SK-N-MC (cell line): Measurements from ENCODE around the gene RSPO1.

Source experiments
- DNase-seq: peaks from one replicate; pipeline ENCODE4 v3.0.0-alpha.2; 2011; ENCODE audit warnings: low read depth, low spot score
- H3K27ac ChIP-seq: fragments of 200-600 bp; sonication (generic); 2 replicates; pipeline ENCODE4 v1.5.1; 2016; ENCODE audit warnings: mixed run types
- H3K36me3 ChIP-seq: fragments of 200-600 bp; sonication (generic); 2 replicates; pipeline ENCODE4 v1.6.1; 2017; ENCODE audit warnings: antibody characterized with exemption, low read length, mixed read lengths; ENCODE audit not compliant: insufficient read depth
- H3K4me3 ChIP-seq: fragments of 200-600 bp; sonication (generic); 2 replicates; pipeline ENCODE4 v1.5.1; 2016
- H3K9ac ChIP-seq: fragments of 200-600 bp; sonication (generic); 2 replicates; pipeline ENCODE4 v1.8.0; 2017; ENCODE audit warnings: mixed run types, mixed read lengths; ENCODE audit not compliant: insufficient read length
- H3K9me3 ChIP-seq: fragments of 200-600 bp; sonication (generic); 2 replicates; pipeline ENCODE4 v1.6.1; 2017; ENCODE audit warnings: low read depth, mild to moderate bottlenecking, antibody characterized with exemption, low read length, moderate library complexity, mixed read lengths
- EZH2 ChIP-seq: fragments of 200-600 bp; sonication (generic); IDR thresholded peaks from one replicate; pipeline ENCODE4 v1.6.1; 2017; ENCODE audit warnings: antibody characterized with exemption
- FOXP2 ChIP-seq: optimal IDR thresholded peaks from 2 replicates; pipeline ENCODE3; 2011; ENCODE audit warnings: mild to moderate bottlenecking, moderate library complexity; ENCODE audit not compliant: insufficient read depth; ENCODE audit errors: extremely low read length, control extremely low read depth
- POLR2AphosphoS5 ChIP-seq: IDR thresholded peaks from 2 replicates; pipeline ENCODE4 v1.6.1; 2012; ENCODE audit warnings: mild to moderate bottlenecking, low read depth, low read length, borderline replicate concordance

Gene RSPO1

DNA sequence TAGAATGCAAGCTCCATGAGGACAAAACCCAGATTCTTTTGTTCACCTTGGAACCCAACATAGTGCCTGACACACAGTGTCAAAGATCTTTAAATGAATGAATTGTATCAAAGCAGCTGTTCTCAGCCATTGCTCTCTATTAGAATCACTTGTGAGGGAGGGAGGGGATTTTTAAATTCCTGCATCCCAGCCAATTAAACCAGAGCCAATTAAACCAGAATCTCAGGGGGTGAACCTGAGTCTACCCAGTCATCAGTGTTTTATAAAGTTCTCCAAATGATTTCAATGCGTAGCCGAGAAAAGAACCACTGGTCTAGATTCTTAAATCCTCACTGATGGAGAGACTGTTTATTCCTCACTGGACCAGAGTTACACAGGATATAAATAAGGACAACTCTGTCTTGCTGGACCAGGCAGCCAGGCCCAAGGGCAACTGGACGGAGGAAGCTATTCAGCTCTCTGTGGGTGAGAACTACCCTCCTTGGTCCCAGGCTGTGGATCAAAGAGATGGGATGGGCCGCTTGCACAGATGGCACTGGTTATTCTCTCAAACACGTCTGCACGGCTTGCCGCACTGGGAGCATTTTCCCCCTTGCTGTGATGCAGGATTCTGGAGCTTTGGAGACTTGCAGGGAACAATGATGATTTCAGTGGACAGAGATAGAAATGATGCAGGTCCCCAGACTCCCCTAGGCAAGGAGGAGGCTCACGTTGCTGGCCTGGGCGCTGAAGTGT is 37.6 kb upstream of the RSPO1 start:
- H3K9ac ChIP-seq, result no peak overlapping the region
- no peak for TF ChIP-seq FOXP2
- TF ChIP-seq EZH2, result no peak
- no peak for TF ChIP-seq POLR2AphosphoS5
- no peak for DNase-seq
- H3K9me3 ChIP-seq, result no peaks in the 10 kb centered on the region
- no peak overlapping the region for H3K4me3 ChIP-seq
- no peaks in the 10 kb centered on the region for H3K36me3 ChIP-seq
- no peak overlapping the region for H3K27ac ChIP-seq

DNA sequence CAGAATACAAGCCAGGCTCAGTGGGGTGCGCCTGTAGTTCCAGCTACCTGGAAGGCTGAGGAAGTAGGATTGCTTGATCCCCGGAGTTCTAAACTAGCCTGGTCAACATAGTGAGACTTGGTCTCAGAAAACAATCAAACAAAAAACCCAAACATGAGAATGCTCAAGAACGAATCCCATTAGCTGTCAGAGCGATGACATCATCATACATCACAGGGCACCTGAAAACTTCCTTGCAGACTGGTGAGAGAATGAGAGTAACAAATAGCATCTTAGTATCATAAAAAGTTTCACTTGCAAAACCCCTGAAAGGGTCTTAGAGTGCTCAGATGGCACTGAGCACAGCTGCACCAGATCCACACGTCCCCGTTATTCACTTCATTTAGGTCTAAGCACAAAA is 36.6 kb upstream of the RSPO1 start:
- TF ChIP-seq POLR2AphosphoS5 (no peak), EZH2 (no peak), FOXP2 (no peak)
- H3K27ac ChIP-seq, result no peak overlapping the region
- no peaks in the 10 kb centered on the region for H3K36me3 ChIP-seq
- no peak for DNase-seq
- no peak overlapping the region for H3K4me3 ChIP-seq
- H3K9ac ChIP-seq, result no peak overlapping the region
- H3K9me3 ChIP-seq, result no peaks in the 10 kb centered on the region

DNA sequence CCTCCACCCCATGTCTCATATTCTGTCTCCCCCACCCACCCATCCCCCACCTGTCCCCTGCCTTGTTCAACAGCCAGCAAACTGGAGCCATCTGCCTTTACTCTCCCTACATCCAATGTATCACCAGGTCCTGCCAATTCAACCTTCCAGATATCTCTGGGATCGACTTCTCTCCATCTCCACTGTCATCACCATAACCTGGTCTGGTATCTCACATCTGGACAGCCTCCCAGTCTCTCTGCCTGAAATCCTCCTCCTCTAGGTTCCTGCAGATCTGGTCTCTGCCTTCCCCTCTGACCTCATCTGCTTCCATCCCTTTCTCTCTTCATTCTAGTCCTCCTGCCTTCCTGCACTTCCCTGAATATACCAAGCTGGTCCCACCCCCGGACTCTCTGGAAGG is 35.4 kb upstream of the RSPO1 start:
- no peak for DNase-seq
- Histone ChIP-seq H3K36me3 (no peaks in the 10 kb centered on the region), H3K27ac (no peak overlapping the region), H3K4me3 (no peak overlapping the region), H3K9ac (no peak overlapping the region), H3K9me3 (no peaks in the 10 kb centered on the region)
- TF ChIP-seq POLR2AphosphoS5, result no peak
- TF ChIP-seq FOXP2, result no peak
- TF ChIP-seq EZH2, result no peak

DNA sequence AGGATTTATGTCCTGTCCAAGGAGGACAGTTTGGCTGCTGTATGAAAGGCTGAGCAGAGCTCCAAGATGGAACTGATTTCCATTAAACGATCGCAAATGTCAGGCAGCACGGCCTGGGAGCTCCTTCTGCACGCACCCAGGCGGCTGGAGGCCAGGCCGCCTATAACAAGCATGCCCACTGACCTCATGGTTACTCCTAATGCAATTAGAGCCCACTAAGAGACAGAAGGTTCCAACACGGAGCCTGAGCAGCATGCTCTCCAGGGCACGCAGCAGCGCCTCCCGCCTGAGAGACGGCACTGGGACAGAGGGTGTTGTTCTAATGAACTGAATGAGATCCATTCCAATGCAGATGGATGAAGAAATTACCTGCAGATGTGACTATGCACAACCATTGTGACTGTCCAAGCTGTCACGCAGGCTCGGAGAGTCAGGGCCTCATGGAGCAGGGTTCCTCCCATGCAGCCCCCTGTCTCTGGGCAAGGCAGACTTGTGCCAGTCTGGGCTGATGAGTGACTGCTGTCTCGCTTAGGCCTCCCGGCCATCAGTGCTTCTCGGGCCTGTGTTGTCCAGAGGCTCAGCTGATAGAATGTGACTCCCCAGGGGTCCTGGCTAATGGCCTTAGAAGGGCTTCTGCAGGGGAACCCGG is 32.5 kb upstream of the RSPO1 start:
- no peak for DNase-seq
- H3K4me3 ChIP-seq, result no peak overlapping the region
- H3K9me3 ChIP-seq, result no peaks in the 10 kb centered on the region
- TF ChIP-seq FOXP2 (no peak), EZH2 (no peak), POLR2AphosphoS5 (no peak)
- H3K9ac ChIP-seq, result no peak overlapping the region
- no peaks in the 10 kb centered on the region for H3K36me3 ChIP-seq
- H3K27ac ChIP-seq, result no peak overlapping the region

DNA sequence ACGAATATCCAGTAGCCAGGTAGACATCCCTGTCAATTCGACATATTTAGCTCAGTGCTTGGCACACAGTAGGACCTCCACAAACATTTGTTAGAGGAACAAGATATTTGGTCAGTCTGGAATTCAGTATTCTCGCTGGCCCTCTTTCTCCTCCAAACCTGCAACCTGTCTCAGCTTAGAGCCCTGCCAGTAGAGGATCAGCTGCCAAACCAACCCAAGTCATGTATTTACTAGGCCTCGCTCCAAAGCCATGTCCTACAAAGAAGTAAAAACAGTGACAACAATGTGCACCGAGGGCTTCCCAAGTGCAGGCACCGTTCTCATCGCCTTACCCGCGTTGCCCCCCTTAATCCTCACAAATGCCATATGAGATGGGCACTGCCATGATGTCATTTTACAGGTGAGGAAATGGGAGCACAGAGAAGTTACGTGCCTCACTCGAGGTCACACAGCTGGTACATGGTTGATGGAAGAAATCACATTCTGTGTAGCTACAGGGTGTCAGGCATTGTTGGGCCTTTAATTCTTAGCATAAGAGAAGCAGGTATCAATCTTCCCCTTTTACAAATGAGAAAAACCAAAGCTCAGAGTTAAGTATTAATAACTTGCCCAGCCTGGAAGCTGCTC is 31.7 kb upstream of the RSPO1 start:
- H3K36me3 ChIP-seq, result no peaks in the 10 kb centered on the region
- H3K9ac ChIP-seq, result no peak overlapping the region
- DNase-seq, result no peak
- no peak overlapping the region for H3K27ac ChIP-seq
- H3K9me3 ChIP-seq, result no peaks in the 10 kb centered on the region
- no peak for TF ChIP-seq EZH2
- no peak for TF ChIP-seq FOXP2
- TF ChIP-seq POLR2AphosphoS5, result no peak
- no peak overlapping the region for H3K4me3 ChIP-seq

DNA sequence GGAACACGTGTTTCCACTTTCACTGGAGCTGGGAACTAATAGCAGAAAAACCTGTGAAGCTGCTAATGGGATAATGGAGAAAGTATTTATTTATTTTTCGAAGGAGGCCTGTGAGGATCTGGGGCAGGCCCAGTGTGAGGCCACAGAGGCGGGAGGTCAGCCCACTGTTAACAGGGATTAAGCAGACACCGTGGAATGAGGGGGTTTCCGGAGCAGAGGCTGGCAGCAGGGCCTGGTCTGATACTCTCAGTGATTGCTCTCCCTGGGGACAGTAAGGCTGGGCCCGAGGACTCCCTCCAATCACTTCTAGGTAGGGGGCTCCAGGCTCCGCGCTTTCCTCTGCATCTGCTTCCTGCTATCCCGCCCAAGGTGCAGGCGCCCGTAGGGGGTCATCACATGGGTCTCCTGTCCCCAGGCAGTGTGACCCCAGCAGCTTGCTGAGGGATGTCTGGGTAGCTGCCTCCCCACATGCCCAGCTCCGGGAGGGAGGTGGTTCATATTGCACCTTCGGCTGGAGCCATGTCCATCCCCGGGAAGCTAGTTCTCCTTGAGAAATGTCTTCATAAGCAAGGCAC is 28.8 kb upstream of the RSPO1 start:
- no peak for DNase-seq
- H3K36me3 ChIP-seq, result no peaks in the 10 kb centered on the region
- no peaks in the 10 kb centered on the region for H3K9me3 ChIP-seq
- TF ChIP-seq FOXP2 (no peak), EZH2 (no peak), POLR2AphosphoS5 (no peak)
- H3K9ac ChIP-seq, result no peak overlapping the region
- H3K4me3 ChIP-seq, result no peak overlapping the region
- H3K27ac ChIP-seq, result no peak overlapping the region

DNA sequence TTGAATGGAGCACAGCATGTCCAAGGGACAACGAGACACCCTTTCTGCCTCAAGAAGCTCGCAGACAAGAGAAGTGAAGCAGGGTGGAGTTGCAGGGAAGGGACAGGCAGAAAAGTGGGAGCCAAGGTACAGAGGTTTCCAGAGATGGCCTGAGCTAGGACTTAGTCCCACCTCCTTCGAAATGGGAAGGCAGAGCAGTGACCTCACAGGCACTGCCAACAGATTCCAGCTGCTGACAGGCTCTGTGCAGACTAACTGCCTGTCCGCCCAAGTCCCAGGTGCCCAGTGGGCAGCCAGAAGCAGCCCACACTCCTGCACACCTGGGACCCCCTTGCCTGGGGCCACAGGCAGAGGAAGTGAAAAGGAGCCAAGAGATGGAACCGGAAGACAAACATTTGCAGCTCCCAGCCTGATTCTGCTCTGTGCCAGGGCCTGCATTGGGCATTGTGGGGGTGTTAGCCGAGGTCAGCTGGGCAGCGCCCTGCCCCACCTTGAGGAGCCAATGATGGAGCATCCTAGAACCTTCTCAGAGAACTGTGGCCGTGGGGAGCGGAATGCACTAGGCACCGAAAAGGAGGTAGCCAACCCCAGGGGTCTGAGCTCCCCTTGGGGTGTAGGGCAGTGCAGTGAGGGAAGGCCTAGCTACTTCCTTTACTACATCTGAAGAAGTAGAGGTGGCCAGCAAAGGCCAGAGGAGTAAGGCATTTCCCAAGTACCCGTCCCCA is 27.5 kb upstream of the RSPO1 start:
- no peak overlapping the region for H3K4me3 ChIP-seq
- DNase-seq, result no peak
- no peak overlapping the region for H3K9ac ChIP-seq
- no peaks in the 10 kb centered on the region for H3K9me3 ChIP-seq
- TF ChIP-seq EZH2, result no peak
- H3K36me3 ChIP-seq, result no peaks in the 10 kb centered on the region
- H3K27ac ChIP-seq, result no peak overlapping the region

DNA sequence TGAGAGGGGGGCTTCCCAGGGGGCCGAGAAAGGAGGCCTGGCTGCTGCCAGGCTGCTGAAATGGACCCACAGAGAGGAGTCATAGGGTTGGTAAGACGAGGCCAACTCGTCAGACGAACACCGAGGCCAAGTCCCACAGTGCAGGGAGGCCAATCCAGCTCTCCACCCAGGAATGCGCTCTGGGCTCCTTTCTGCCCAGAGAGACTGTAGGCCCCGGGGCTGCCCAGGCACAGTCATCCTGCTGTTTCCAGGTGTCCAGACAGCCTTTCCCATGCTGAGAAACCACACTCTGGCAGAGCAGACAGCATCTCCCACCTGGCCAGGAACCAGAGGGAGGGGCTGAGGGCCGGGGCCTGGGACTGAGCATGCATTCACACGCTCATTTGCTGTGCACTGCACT is 26.7 kb upstream of the RSPO1 start:
- Histone ChIP-seq H3K9ac (no peak overlapping the region), H3K36me3 (no peaks in the 10 kb centered on the region), H3K9me3 (no peaks in the 10 kb centered on the region), H3K27ac (no peak overlapping the region), H3K4me3 (no peak overlapping the region)
- DNase-seq, result no peak
- TF ChIP-seq FOXP2 (no peak), POLR2AphosphoS5 (no peak), EZH2 (no peak)
